Measurements from ENCODE around the gene PDXK.

The PDXK gene

DNA sequence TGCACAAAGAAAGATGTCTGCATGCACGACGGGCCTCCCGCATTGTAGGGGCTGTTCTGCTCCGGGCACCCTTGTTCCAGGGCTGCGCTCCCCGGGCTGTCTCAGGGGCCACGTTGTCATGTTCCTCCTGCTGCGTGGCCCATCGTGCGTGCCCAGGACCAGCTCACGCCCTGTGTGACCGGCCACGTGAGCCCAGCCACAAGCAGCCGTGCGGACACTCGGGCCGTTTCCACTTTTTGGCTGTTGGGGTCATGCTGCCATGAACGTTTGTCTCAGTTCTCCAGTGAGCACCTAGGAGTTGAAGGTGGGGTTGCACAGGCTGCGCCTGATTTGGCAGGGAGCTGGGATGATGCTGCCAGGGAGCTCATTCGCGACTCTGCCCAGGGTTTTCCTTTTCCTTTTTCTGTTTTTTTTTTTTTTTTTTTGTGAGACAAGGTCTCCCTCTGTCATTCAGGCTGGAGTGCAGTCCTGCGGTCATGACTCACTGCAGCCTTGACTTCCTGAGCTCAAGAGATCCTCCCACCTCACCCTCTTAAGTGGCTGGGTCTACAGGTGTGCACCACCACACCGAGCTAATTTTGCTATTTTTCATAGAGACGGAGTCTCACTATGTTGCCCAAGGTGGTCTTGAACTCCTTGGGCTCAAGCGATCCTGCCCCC is 17.4 kb downstream of the PDXK start:
- DNase-seq (ENCODE audit: low spot score) (no peak), ATAC-seq (ENCODE audit: low read depth) (no peak)
- no peak for TF ChIP-seq CTCF (IDR thresholded peaks at IDR 0.05; ENCODE audit: poor library complexity, severe bottlenecking)
- H3K4me3 ChIP-seq (ENCODE audit: severe bottlenecking) = no peak overlapping the region
- H3K9me3 ChIP-seq (ENCODE audit: severe bottlenecking) = no peaks in the 10 kb centered on the region
- no peak overlapping the region for H3K27ac ChIP-seq (ENCODE audit: poor library complexity, severe bottlenecking)
- peaks cover 77% of the 10 kb centered on the region for H3K36me3 ChIP-seq (ENCODE audit: low read depth)
- H3K4me1 ChIP-seq (ENCODE audit: insufficient read depth, poor library complexity, severe bottlenecking) = peaks cover 18% of the 10 kb centered on the region
- H3K27me3 ChIP-seq (ENCODE audit: insufficient read depth, poor library complexity, severe bottlenecking) = no peaks in the 10 kb centered on the region

DNA sequence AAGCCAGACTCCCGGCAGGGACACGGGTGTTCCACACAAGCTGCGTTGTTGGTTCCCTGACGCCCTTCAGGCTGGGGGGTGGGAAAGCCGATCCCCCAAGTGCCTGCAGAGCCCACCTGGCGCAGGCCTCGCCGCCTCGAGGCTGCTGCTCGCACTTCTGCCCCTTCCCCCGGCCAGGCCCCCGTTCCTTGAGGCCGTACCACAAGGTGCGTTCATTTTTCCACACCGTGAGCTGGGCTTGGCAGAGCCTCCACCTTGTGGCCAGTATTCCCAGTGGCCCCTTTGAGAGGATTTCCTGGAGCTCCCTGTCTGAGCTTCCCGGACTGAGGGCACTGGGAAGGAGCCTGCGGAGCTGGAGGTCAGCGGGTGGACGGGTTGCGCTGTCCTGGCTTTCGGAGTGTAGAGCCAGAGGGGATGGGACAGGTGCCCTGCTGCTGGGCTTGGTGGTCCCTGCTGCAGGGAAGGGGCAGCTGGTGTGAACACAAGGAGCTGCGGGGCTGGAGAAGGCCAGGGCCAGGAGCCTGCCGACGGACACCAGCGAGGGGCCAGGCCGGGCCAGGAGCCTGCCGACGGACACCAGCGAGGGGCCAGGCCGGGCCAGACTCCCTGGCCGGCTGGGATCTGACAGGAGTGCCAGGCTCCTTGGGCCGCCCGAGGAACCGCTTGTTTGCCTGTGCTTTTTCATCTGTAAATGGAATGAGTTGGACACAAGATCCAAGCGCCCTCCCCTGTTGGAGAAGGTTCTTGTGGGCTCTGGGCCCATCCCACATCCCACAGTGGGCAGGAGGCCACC is 18.4 kb downstream of the PDXK start:
- no peak for ATAC-seq (ENCODE audit: low read depth)
- peaks cover 16% of the 10 kb centered on the region for H3K4me1 ChIP-seq (ENCODE audit: insufficient read depth, poor library complexity, severe bottlenecking)
- no peak overlapping the region for H3K27ac ChIP-seq (ENCODE audit: poor library complexity, severe bottlenecking)

DNA sequence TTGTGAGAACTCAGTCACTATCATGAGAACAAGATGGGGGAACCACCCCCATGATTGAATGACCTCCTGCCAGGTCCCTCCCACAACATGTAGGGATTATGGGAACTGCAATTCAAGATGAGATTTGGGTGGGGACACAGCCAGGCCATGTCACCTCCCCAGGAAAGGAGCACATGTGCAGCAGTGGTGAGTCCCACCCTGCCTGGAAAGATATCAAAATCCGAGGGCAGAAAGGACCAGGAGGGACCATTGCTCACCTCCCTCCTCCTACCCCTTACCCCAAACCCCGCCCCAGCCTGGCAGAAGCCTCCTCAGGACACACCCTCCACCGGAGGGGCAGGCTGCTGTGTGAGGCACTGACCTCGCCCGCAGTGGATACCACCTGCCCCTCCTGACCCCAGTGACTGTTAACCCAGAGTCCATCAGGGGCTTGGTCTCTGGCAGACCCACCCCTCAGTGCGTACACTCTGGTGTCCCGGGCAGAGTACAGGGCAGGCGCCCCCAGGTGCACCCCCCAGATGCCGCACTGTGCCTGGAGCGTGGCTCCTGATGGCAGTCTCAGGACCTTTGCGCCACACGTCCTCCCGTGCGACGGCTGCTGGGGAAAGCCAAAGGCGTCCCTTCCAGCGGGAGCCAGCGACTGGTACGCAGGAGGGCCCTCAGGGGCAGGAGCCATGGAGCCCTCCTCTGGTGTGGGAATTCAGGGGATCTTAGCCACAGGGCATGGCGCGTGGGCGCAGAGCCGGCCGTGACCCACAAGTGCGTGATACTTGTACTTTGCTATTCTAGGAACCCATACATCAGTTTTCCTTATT is 20.9 kb downstream of the PDXK start:
- Histone ChIP-seq H3K4me1 (ENCODE audit: insufficient read depth, poor library complexity, severe bottlenecking) (peaks cover 3% of the 10 kb centered on the region), H3K27ac (ENCODE audit: poor library complexity, severe bottlenecking) (peak overlapping the region; percentile 31), H3K4me3 (ENCODE audit: severe bottlenecking) (no peak overlapping the region), H3K9me3 (ENCODE audit: severe bottlenecking) (no peaks in the 10 kb centered on the region), H3K36me3 (ENCODE audit: low read depth) (peaks cover 73% of the 10 kb centered on the region), H3K27me3 (ENCODE audit: insufficient read depth, poor library complexity, severe bottlenecking) (no peaks in the 10 kb centered on the region)
- DNase-seq (ENCODE audit: low spot score) (no peak), ATAC-seq (ENCODE audit: low read depth) (peak; percentile 61)
- no peak for TF ChIP-seq CTCF (IDR thresholded peaks at IDR 0.05; ENCODE audit: poor library complexity, severe bottlenecking)

More for the DNA sequence above, 18.4 kb downstream of the PDXK start:
- Histone ChIP-seq H3K9me3 (ENCODE audit: severe bottlenecking) (no peaks in the 10 kb centered on the region), H3K27me3 (ENCODE audit: insufficient read depth, poor library complexity, severe bottlenecking) (no peaks in the 10 kb centered on the region), H3K36me3 (ENCODE audit: low read depth) (peaks cover 77% of the 10 kb centered on the region), H3K4me3 (ENCODE audit: severe bottlenecking) (no peak overlapping the region)
- no peak for DNase-seq (ENCODE audit: low spot score)
- TF ChIP-seq CTCF (IDR thresholded peaks at IDR 0.05; ENCODE audit: poor library complexity, severe bottlenecking) = no peak

DNA sequence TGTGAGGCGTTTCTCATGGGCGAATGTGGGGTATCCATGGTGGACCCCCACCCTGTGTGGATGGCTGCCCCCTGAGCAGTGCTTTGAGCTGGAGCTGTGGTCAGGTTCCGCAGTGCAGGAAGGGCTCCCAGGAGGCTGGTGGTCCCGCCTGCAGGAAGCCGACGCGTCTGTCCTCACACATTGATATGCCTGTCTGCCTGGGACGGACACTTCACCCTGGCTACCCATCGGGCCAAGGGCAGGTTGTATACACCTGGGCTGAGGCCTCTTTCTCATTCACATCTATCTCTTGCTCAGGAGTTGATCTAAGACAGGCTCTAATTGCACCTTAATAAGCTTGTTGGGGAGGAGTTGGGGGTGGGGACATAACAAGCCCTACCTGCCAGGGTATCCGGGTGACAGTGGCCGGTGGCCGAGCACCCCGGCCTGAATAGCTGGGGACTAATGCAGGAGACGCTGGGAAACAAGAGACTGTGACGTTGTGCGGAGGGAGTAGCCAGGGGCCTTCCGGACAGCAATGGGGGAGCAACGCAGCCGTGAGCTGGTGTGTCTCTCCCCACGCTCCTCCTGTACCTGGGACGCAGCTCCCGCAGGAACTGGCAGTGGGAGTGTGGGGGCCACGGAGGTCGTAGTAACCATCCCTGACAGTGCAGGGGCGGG is 21.7 kb downstream of the PDXK start:
- Histone ChIP-seq H3K36me3 (ENCODE audit: low read depth) (peaks cover 75% of the 10 kb centered on the region), H3K9me3 (ENCODE audit: severe bottlenecking) (no peaks in the 10 kb centered on the region), H3K4me3 (ENCODE audit: severe bottlenecking) (no peak overlapping the region), H3K27me3 (ENCODE audit: insufficient read depth, poor library complexity, severe bottlenecking) (no peaks in the 10 kb centered on the region), H3K27ac (ENCODE audit: poor library complexity, severe bottlenecking) (peak overlapping the region; percentile 31), H3K4me1 (ENCODE audit: insufficient read depth, poor library complexity, severe bottlenecking) (peaks cover 3% of the 10 kb centered on the region)
- peak; percentile 77 for ATAC-seq (ENCODE audit: low read depth)
- DNase-seq (ENCODE audit: low spot score) = no peak
- TF ChIP-seq CTCF (IDR thresholded peaks at IDR 0.05; ENCODE audit: poor library complexity, severe bottlenecking) = no peak
